GM21360 (cell line): ENCODE data around the gene CHRM1.
"Not testable (repeated sequence)": the region's sequence is repeated elsewhere in the genome, so short reads cannot be mapped to it uniquely, and the experiment has no call there.

ENCODE experiments used
- ATAC-seq: cut with Tn5 transposase; IDR thresholded peaks from one replicate; pipeline ENCODE4 v1.9.1; 2021; ENCODE audit warnings: mild to moderate bottlenecking, moderate library complexity; ENCODE audit not compliant: unreplicated experiment

CHRM1 gene

DNA sequence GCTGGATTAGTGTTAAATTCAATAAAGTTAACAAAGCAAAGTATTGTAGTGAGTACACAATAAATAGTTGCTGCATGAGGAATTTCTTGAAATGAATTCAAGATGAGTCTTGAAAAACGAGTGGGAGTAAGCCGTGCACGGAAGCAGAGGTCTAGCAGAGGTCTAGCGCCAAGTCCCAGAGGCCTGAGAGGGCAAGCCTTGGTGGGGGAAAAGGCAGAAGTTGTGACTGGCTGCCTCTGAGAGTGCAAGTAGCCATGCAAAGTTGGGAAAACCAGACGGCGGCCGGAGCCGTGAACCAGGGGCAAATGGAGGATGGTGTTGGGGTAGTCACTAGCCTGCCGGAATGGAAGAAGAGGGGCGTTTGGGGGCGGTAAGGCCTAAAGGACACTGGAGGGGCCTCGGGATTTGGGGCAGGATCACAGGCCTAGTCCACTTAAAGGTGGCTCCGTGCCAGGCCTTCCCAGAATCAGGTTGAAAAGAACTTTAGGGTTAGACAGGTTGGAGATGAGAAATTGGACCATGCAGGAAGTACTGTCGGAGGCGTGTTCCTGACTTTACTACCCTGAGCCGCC, 40.8 kb downstream of the CHRM1 start:
- ATAC-seq = peak; percentile 6

DNA sequence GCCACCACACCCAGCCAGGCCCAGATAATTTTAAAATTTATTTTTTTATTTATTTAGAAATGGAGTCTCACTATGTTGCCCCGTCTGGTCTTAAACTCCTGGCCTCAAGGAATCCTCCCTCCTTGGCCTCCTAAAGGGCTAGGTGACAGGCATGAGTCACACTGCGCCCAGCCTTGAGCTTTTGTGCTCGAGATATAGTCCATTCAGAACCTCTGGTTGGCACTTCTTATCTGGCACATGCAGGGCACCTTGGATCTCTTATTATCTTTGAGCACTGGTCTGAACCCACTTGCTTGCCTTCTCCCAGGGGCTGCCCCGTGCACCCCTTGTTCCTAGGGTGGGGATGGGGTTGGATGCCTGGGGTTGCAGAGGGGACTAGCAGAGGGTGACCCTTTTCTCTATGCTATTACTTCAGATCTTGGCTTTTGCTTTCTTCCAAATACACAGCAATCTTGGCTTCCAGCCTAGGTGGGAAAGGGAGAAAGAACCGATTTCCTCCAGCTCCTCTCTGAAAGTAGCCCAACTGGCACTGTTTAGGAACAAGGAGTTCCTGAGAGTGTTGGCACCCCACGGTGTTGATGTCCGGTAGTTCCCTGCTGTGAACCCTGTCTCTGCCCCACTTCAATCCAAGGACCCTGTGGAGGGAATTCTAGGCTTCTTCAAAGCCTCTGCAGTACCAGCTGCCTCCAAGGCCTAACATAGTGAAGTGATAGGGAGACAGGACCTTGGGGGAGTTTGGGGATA, 41.8 kb downstream of the CHRM1 start:
- no peak for ATAC-seq

DNA sequence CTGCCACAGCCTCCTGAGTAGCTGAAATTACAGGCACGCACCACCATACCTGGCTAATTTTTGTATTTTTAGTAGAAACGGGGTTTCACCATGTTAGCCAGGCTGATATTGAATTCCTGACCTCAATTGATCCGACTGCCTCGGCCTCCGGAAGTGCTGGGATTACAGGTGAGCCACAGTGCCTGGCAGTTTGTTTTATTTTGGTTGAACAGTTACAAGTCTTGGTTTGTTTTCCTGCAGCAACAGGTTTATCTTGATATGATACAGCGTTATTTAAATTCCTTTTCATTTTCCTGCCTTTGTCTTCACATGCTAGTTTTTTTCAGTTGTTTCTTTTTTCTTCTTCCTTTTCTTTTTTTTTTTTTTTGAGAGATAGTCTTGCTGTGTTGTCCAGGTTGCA, 44.5 kb downstream of the CHRM1 start:
- no peak for ATAC-seq

DNA sequence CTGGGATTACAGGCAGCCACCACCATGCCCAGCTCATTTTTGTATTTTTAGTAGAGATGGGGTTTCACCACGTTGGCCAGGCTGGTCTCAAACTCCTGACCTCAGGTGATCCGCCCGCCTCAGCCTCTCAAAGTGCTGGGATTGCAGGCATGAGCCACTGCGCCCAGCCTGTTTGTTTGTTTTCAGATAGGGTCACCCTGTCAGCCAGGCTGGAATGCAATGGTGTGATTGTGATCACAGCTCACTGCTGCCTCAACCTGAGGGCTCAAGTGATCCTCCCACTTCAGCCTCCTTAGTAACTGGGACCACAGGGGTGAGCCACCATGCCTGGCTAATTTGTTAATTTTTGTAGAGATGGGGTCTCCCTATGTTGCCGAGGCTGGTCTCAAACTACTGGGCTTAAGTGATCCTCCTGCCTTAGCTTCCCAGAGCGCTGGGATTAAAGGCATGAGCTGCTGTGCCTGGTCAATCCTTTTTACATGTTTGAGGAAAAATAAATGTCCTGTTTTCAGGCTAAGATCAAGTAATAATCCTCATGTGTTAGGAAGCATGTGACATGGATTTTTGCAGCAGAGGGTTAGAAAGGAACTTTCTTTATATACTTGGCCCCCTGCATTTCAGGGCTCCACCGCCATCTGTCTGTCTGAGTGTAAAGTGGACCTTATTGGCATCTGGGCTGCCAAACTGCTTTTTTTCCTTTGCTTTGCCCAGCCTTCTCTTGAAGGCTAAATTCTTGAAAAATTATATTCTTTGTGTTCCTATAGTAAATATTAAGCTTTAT, 45.3 kb downstream of the CHRM1 start:
- ATAC-seq = no peak

DNA sequence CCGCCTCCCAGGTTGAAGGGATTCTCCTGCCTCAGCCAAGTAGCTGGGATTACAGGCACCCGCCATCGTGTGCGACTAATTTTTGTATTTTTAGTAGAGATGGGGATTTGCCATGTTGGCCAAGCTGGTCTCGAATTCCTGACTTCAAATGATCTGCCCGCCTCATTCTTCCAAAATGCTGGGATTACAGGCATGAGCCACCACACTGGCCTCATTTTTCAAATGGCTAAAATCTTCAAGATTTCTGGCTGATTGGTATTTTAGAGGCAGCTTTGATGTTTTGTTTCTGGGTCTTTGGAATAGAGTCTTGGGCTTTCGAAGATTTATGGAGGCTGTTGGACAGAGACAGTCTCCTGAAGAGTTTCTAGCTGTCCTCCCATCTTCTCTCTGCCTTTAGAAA, 46.3 kb downstream of the CHRM1 start:
- no peak for ATAC-seq

DNA sequence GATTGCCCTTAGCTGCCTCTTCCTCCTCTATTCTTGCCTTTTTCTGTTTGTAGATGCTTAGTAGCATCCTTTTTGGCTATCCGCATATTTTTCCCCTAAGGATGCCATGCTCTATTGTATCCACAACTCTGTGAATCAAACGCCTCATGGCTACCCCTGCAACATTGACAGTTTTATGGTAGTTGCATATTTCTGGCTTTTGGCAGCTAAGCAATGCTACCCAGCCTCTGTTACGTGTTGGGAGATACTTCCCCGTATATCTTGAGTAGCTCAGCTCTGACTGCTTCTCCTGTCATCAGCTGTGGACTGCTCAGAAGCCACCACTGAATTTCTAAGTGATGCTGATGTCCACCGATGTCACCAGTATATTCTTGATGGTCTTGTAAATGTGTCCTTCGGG, 55.5 kb downstream of the CHRM1 start:
- ATAC-seq = no peak

DNA sequence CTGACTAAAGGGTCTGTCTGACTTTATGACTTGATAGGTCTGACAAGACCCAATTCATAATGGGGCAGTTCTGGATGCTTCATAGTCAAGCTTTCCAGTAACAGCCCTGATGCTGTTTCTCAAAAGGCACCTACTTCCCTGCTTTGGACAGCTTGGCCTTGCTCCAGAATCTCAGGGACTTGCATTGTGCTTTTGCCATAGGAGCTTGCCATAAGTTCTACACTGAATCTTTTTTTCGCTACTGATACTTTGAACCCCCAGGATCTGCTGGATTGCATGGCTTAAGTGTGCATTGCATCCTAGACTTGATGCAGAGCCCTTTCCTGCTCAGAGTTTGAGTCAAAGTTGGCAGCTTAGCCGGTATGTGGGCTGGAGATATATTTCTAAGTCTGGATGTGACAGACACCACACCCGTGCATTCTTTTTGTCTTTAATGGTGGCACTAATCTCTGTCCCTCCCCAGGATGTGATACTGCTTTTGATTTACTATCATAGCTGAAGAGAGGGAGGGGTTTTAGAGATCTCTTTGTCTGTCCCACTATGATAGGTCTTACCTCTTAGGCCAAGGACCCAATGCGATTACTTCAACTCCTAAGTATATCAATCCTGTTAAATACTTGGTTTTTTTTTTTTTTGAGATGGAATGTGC, 57.4 kb downstream of the CHRM1 start:
- no peak for ATAC-seq

DNA sequence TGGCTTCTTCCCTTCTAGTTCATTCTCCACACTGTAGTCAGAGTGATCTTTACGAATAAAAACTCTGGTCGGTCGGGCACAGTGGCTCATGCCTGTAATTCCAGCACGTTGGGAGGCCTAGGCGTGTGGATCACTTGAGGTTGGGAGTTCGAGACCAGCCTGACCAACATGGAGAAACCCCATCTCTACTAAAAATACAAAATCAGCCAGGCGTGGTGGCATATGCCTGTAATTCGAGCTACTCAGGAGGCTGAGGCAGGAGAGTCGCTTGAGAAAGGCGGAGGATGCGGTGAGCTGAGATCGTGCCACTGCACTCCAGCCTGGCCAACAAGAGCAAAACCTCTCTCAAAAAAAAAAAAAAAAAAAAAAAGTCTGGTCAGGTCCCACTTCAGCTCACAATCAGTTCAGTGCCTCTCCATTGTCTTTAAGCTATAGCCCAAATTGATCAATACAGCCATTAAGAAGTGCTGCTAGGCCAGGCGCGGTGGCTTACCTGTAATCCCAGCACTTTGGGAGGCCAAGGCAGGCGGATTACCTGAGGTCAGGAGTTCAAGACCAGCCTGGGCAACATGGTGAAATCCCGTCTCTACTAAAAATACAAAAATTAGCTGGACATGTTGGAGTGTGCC, 59.5 kb downstream of the CHRM1 start:
- not testable (repeated sequence) for ATAC-seq

DNA sequence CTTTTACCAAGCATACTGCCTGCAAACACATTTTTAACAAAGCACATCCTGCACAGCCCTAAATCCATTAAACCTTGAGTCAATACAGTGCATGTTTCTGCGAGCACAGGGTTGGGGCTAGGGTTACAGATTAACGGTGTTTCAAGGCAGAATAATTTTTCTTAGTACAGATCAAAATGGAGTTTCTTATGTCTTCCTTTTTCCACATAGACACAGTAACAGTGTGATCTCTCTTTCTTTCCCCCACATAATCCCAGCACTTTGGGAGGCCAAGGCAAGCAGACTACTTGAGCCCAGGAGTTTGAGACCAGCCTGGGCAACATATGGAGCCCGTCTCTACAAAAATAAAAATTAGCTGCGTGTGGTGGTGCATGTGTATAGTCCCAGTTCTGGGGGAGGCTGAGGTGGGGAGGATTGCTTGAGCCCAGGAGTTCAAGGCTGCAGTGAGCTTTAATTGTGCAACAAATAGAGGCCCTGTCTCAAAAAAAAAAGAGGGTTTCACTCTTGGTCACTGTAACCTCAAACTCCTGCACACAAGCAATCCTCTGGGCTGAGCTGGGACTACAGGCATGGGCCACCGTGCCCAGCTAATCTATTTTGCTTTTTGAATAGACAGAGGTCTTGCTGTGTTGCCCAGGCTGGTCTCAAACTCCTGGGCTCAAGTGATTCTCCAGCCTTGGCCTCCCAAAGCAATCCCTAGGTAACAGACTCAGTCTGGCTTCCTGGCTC, 60.2 kb downstream of the CHRM1 start:
- ATAC-seq = no peak

DNA sequence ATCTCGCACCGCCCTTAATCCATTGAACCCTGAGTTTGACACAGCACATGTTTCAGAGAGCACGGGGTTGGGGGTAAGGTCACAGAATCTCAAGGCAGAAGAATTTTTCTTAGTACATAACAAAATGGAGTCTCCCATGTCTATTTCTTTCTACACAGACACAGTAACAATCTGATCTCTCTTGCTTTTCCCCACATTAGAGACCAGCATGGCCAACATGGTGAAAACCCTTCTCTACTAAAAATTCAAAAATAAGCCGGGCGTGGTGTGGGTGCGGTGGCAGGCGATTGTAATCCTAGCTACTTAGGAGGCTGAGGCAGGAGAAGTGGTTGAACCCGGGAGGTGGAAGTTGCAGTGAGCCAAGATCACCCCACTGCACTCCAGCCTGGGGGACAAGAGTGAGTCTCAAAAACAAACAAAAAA, 61.9 kb downstream of the CHRM1 start:
- ATAC-seq = not testable (repeated sequence)
